ENCODE results near the gene DPCD.

The DPCD gene

DNA sequence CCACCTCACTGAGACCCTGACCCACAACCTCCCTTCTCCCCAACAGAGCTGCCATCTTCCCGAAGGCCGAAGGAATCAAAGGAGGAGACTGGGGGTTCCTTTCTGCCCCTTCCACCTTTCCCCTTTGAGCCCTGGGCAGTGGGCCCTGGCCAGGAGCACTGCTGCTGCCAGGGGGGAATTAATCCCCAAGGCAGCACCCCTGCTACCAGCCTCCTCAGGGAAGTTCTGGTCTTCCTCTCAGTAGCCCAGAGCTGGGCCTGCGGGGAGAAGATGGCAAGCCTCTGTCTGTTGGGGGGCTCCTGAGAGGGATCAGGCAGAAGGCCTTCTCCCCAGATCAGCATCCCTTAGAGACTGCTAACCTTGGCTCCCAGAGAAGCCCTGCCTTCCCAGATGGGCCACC is 25.5 kb downstream of the DPCD start:
- Histone ChIP-seq H3K4me1 (ENCODE audit: low read depth, poor library complexity, severe bottlenecking) (no peaks in the 10 kb centered on the region), H2AFZ (ENCODE audit: low read depth) (no peak overlapping the region), H4K20me1 (ENCODE audit: insufficient read depth) (no peaks in the 10 kb centered on the region), H3K36me3 (ENCODE audit: insufficient read depth) (no peaks in the 10 kb centered on the region), H3K4me2 (no peak overlapping the region), H3K27ac (no peak overlapping the region), H3K79me2 (ENCODE audit: insufficient read depth, low read depth) (no peaks in the 10 kb centered on the region), H3K9ac (no peak overlapping the region), H3K27me3 (ENCODE audit: insufficient read depth, low read depth) (no peaks in the 10 kb centered on the region), H3K4me3 (IDR thresholded peaks at IDR 0.05; ENCODE audit: insufficient read depth, low read depth, low read length) (no peak overlapping the region)
- TF ChIP-seq, protein P1, sequence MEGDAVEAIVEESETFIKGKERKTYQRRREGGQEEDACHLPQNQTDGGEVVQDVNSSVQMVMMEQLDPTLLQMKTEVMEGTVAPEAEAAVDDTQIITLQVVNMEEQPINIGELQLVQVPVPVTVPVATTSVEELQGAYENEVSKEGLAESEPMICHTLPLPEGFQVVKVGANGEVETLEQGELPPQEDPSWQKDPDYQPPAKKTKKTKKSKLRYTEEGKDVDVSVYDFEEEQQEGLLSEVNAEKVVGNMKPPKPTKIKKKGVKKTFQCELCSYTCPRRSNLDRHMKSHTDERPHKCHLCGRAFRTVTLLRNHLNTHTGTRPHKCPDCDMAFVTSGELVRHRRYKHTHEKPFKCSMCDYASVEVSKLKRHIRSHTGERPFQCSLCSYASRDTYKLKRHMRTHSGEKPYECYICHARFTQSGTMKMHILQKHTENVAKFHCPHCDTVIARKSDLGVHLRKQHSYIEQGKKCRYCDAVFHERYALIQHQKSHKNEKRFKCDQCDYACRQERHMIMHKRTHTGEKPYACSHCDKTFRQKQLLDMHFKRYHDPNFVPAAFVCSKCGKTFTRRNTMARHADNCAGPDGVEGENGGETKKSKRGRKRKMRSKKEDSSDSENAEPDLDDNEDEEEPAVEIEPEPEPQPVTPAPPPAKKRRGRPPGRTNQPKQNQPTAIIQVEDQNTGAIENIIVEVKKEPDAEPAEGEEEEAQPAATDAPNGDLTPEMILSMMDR (conservative IDR thresholded peaks at IDR 0.05; ENCODE audit: low read depth, low read length) = no peak

GRCh38 chr10:101614663-101615524 is 26.8 kb downstream of the DPCD start:
- Histone ChIP-seq H3K27ac (no peak overlapping the region), H3K4me2 (no peak overlapping the region), H3K36me3 (ENCODE audit: insufficient read depth) (no peaks in the 10 kb centered on the region), H3K27me3 (ENCODE audit: insufficient read depth, low read depth) (no peaks in the 10 kb centered on the region), H3K4me1 (ENCODE audit: low read depth, poor library complexity, severe bottlenecking) (no peaks in the 10 kb centered on the region), H3K79me2 (ENCODE audit: insufficient read depth, low read depth) (no peaks in the 10 kb centered on the region), H2AFZ (ENCODE audit: low read depth) (no peak overlapping the region), H3K9ac (no peak overlapping the region), H3K4me3 (IDR thresholded peaks at IDR 0.05; ENCODE audit: insufficient read depth, low read depth, low read length) (no peak overlapping the region), H4K20me1 (ENCODE audit: insufficient read depth) (no peaks in the 10 kb centered on the region)
- TF ChIP-seq, protein P1 (conservative IDR thresholded peaks at IDR 0.05; ENCODE audit: low read depth, low read length) = no peak

- Histone ChIP-seq H3K27me3 (ENCODE audit: insufficient read depth, low read depth) (no peaks in the 10 kb centered on the region), H3K27ac (no peak overlapping the region), H3K36me3 (ENCODE audit: insufficient read depth) (no peaks in the 10 kb centered on the region), H3K4me1 (ENCODE audit: low read depth, poor library complexity, severe bottlenecking) (no peaks in the 10 kb centered on the region), H3K4me2 (no peak overlapping the region), H3K4me3 (IDR thresholded peaks at IDR 0.05; ENCODE audit: insufficient read depth, low read depth, low read length) (no peak overlapping the region), H3K9ac (no peak overlapping the region), H2AFZ (ENCODE audit: low read depth) (no peak overlapping the region), H3K79me2 (ENCODE audit: insufficient read depth, low read depth) (no peaks in the 10 kb centered on the region), H4K20me1 (ENCODE audit: insufficient read depth) (no peaks in the 10 kb centered on the region)
- TF ChIP-seq, protein P1 (conservative IDR thresholded peaks at IDR 0.05; ENCODE audit: low read depth, low read length) = no peak
Measured at GRCh38 chr10:101615525-101616116, 27.5 kb downstream of the DPCD start.

DNA sequence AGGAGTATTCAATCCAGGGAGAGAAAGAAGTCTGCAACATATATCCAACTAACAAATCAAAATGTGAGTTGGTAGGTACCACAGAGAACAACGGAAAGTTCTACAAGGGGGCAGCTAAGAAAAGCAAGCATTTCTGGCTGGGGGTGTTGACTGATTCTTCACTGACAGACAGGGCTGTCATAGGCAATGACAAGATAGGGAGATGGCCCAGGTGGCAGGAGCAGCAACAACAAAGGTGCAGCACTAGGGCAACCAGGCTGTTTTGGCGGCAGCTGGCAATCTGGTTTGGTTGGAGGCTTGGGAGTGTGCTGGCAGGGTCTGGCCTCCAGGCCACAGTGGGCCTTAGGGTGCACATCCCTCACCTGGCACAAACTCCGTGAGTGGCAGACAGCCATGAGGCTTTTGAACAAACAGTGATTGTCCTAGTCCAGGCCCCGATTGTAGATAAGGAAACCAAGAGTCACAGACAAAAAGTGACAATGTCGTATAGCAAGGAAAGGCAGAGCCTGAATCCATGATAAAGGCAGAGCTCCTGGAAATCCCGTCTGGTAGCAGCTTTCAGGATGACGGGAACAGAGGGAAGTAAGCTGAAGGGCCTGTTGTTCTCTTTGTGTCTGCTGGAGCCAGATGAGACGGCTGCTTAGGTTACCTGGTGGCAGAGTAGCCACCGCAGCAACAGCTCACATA is 28.4 kb downstream of the DPCD start:
- no peak overlapping the region for H3K27ac ChIP-seq
- no peaks in the 10 kb centered on the region for H3K4me1 ChIP-seq (ENCODE audit: low read depth, poor library complexity, severe bottlenecking)
- H3K4me3 ChIP-seq (IDR thresholded peaks at IDR 0.05; ENCODE audit: insufficient read depth, low read depth, low read length) = no peak overlapping the region

More for the DNA sequence above, 28.4 kb downstream of the DPCD start:
- H3K9ac ChIP-seq = no peak overlapping the region
- no peak overlapping the region for H2AFZ ChIP-seq (ENCODE audit: low read depth)
- no peaks in the 10 kb centered on the region for H3K27me3 ChIP-seq (ENCODE audit: insufficient read depth, low read depth)
- TF ChIP-seq, protein P1 (conservative IDR thresholded peaks at IDR 0.05; ENCODE audit: low read depth, low read length) = no peak
- H3K79me2 ChIP-seq (ENCODE audit: insufficient read depth, low read depth) = no peaks in the 10 kb centered on the region
- no peaks in the 10 kb centered on the region for H4K20me1 ChIP-seq (ENCODE audit: insufficient read depth)
- H3K4me2 ChIP-seq = no peak overlapping the region
- no peaks in the 10 kb centered on the region for H3K36me3 ChIP-seq (ENCODE audit: insufficient read depth)
